ENCODE data around the gene CTDSP1. TPM values are rescaled to one million over a fixed set of nuclear protein-coding genes. Genes with fewer than 3 reads are reported as not detected.

The CTDSP1 gene
- polyA plus RNA-seq, 3 donors, result 46.4 to 258 (median 49.9) TPM

DNA sequence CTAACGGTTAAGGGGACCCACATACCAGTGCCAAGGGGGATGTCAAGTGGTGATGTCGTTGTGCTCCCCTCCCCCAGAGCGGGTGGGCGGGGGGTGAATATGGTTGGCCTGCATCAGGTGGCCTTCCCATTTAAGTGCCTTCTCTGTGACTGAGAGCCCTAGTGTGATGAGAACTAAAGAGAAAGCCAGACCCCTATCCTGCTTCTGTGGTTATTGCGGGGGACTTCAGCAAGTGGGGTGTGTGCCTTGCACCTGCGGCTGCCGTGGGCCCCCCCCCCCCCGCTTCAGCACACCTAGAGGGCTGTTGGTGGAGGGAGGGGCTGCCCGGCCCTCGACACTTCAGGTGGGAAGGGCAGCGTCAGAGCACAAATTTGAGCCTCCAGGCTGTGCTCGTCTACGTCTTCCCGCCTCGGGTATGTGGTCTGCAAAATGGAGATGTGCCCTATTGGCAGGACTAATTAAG, 6.1 kb downstream of the CTDSP1 start:
- WGBS (ENCODE audit: insufficient coverage), result 0% methylated on average over 8 of the region's 15 CpGs
- peaks cover 0 to 4% (median 0%) of the 10 kb centered on the region in 7 donors for H3K9me3 Mint-ChIP-seq
- no peaks in the 10 kb centered on the region for H3K9me3 ChIP-seq (replicated peaks in 1 of 2; ENCODE audit: control insufficient read depth in 1 of 2, insufficient read depth in 1 of 2, low read length in 2 of 2)
- H3K4me2 ChIP-seq (replicated peaks; ENCODE audit: extremely low read depth, low read length, poor library complexity, severe bottlenecking), result peak overlapping the region; percentile 81
- peak overlapping the region; percentile 83 to 94 (median 91) for H3K27ac Mint-ChIP-seq
- no peaks in the 10 kb centered on the region for H3K27me3 ChIP-seq (ENCODE audit: control insufficient read depth in 2 of 2, insufficient read depth in 2 of 2, low read length in 2 of 2)
- peaks cover 69% of the 10 kb centered on the region for H3K4me1 Mint-ChIP-seq
- H3K9ac ChIP-seq (ENCODE audit: insufficient read depth, low read length, poor library complexity, severe bottlenecking), result peak overlapping the region; percentile 33
- intact Hi-C loops (cut with micrococcal nuclease), result loop anchor here (2.0 to 10.0 kb wide), 4 partner anchors 62 to 269 kb away; partner anchors contain the start of genes ARPC2 (in 1 of the 2), CNOT9 (in 1 of the 2), RNF25 (in 1 of the 2) and STK36 (in 1 of the 2)
- peaks cover 73% of the 10 kb centered on the region in 2 donors for H3K4me1 ChIP-seq (ENCODE audit: control insufficient read depth in 1 of 2, insufficient read depth in 2 of 2, low read length in 2 of 2)
- H2AFZ ChIP-seq (ENCODE audit: insufficient read depth, low read depth, low read length, poor library complexity, severe bottlenecking), result no peak overlapping the region
- H4K20me1 ChIP-seq (ENCODE audit: insufficient read depth, low read length), result peaks cover 51% of the 10 kb centered on the region
- peaks cover 50% of the 10 kb centered on the region for H3K79me2 ChIP-seq (ENCODE audit: insufficient read depth, low read length)
- peak overlapping the region; percentile 72 to 76 for H3K27ac ChIP-seq (ENCODE audit: low read depth in 1 of 2, low read length in 2 of 2)
- peak overlapping the region in 2 of 3 experiments; percentile 25 to 72 for H3K4me3 ChIP-seq (replicated peaks in 1 of 3; ENCODE audit: low read depth in 2 of 3, low read length in 3 of 3)
- TF ChIP-seq, protein P1, sequence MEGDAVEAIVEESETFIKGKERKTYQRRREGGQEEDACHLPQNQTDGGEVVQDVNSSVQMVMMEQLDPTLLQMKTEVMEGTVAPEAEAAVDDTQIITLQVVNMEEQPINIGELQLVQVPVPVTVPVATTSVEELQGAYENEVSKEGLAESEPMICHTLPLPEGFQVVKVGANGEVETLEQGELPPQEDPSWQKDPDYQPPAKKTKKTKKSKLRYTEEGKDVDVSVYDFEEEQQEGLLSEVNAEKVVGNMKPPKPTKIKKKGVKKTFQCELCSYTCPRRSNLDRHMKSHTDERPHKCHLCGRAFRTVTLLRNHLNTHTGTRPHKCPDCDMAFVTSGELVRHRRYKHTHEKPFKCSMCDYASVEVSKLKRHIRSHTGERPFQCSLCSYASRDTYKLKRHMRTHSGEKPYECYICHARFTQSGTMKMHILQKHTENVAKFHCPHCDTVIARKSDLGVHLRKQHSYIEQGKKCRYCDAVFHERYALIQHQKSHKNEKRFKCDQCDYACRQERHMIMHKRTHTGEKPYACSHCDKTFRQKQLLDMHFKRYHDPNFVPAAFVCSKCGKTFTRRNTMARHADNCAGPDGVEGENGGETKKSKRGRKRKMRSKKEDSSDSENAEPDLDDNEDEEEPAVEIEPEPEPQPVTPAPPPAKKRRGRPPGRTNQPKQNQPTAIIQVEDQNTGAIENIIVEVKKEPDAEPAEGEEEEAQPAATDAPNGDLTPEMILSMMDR (IDR thresholded peaks at IDR 0.05), result no peak
- H3K4me3 Mint-ChIP-seq, result peak overlapping the region; percentile 61 to 80
- peaks cover 38 to 41% of the 10 kb centered on the region in 2 donors for H3K36me3 ChIP-seq (replicated peaks in 1 of 2; ENCODE audit: control insufficient read depth in 1 of 2, insufficient read depth in 2 of 2, low read length in 2 of 2)
- peaks cover 29 to 38% of the 10 kb centered on the region in 2 donors for H3K36me3 Mint-ChIP-seq
- no peaks in the 10 kb centered on the region for H3K27me3 Mint-ChIP-seq (ENCODE audit: low read depth in 3 of 3)
- DNase-seq, result peak in 1 of 3 donors; percentile 28

DNA sequence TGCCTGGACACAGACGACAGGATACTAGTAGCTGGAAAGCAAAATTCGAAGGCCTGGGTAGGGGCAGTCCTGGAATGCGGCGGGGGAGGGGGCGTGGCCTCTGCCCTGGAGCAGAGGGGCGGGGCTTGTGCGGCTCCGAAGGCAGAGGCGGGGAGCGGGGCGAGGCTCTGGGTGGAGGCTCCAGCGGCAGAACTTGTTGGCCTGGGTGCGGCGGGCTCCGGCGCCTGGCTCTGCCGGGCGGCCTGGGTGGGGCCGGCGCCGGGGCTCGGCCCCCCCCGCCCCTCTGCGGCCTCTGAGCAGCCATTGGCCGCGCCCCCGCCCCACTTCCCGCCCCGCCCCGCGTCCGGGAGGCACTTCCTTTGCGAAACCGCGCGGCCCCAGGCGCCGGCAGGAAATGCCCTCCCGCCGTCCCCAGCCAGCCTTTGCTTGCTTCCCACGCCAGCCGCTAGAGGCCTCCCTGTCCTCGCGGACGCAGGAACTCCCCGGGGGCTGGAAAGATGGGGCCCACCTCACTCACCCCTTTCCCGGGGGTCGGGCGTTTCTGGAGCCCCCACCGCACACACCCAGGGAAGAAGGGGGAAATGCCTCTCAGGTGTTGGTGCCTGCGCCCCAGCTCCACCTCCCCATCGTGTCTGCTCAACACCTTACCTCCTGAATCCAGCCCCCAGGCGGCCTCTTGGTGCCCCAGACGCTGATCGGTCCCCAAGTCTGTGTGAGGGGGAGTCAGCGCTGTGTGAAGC, 6.7 kb downstream of the CTDSP1 start:
- peak overlapping the region; percentile 33 to 80 (median 34) for H3K4me3 ChIP-seq (replicated peaks in 1 of 3; ENCODE audit: low read depth in 2 of 3, low read length in 3 of 3)
- H2AFZ ChIP-seq (ENCODE audit: insufficient read depth, low read depth, low read length, poor library complexity, severe bottlenecking), result peak overlapping the region; percentile 48
- Mint-ChIP-seq H3K9me3 (peaks cover 0 to 4% (median 0%) of the 10 kb centered on the region in 7 donors), H3K36me3 (peaks cover 29 to 35% of the 10 kb centered on the region in 2 donors), H3K27ac (peak overlapping the region; percentile 90 to 98 (median 93)), H3K4me3 (peak overlapping the region; percentile 70 to 90), H3K27me3 (ENCODE audit: low read depth in 3 of 3) (no peaks in the 10 kb centered on the region), H3K4me1 (peaks cover 66% of the 10 kb centered on the region)
- H3K9ac ChIP-seq (ENCODE audit: insufficient read depth, low read length, poor library complexity, severe bottlenecking), result peak overlapping the region; percentile 70
- intact Hi-C loops (cut with micrococcal nuclease), result loop anchor here (2.0 to 10.0 kb wide), 4 partner anchors 61 to 268 kb away; partner anchors contain the start of genes ARPC2 (in 1 of the 2), CNOT9 (in 1 of the 2), RNF25 (in 1 of the 2) and STK36 (in 1 of the 2)
- no peaks in the 10 kb centered on the region for H3K27me3 ChIP-seq (ENCODE audit: control insufficient read depth in 2 of 2, insufficient read depth in 2 of 2, low read length in 2 of 2)
- H3K27ac ChIP-seq (ENCODE audit: low read depth in 1 of 2, low read length in 2 of 2), result peak overlapping the region; percentile 72 to 87
- DNase-seq, result peak; percentile 90 to 94 (median 92)
- H4K20me1 ChIP-seq (ENCODE audit: insufficient read depth, low read length), result peaks cover 46% of the 10 kb centered on the region
- peak overlapping the region; percentile 81 for H3K4me2 ChIP-seq (replicated peaks; ENCODE audit: extremely low read depth, low read length, poor library complexity, severe bottlenecking)
- peaks cover 44% of the 10 kb centered on the region for H3K79me2 ChIP-seq (ENCODE audit: insufficient read depth, low read length)
- TF ChIP-seq, protein P1 (IDR thresholded peaks at IDR 0.05), result peak; percentile 75
- 0% methylated on average over 45 of the region's 56 CpGs for WGBS (ENCODE audit: insufficient coverage)
- H3K9me3 ChIP-seq (replicated peaks in 1 of 2; ENCODE audit: control insufficient read depth in 1 of 2, insufficient read depth in 1 of 2, low read length in 2 of 2), result no peaks in the 10 kb centered on the region
- H3K4me1 ChIP-seq (ENCODE audit: control insufficient read depth in 1 of 2, insufficient read depth in 2 of 2, low read length in 2 of 2), result peaks cover 68% of the 10 kb centered on the region in 2 donors
- H3K36me3 ChIP-seq (replicated peaks in 1 of 2; ENCODE audit: control insufficient read depth in 1 of 2, insufficient read depth in 2 of 2, low read length in 2 of 2), result peaks cover 38 to 40% of the 10 kb centered on the region in 2 donors
